NCI-H748 (cell line): ENCODE data around the gene GAK.
"Not testable (repeated sequence)": the region's sequence is repeated elsewhere in the genome, so short reads cannot be mapped to it uniquely, and the experiment has no call there.

Source experiments
- DNase-seq: peaks from one replicate; lab custom pipeline; 2025; ENCODE audit not compliant: unreplicated experiment; lab: John Stamatoyannopoulos, UW

Gene GAK

DNA sequence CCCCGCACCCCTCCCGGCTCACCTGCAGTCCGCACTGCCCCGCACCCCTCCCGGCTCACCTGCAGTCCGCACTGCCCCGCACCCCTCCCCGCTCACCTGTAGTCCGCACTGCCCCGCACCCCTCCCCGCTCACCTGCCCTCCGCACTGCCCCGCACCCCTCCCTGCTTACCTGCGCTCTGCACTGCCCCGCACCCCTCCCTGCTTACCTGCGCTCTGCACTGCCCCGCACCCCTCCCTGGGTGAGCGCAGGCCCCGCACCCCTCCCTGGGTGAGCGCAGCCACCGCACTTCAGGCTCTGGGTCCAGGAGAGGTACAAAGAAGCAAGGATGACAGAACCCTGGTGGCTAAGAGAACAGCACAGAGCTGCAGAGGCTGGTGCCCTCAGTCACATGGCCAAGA lies 4.5 kb downstream of the GAK start:
- DNase-seq, result not testable (repeated sequence)

DNA sequence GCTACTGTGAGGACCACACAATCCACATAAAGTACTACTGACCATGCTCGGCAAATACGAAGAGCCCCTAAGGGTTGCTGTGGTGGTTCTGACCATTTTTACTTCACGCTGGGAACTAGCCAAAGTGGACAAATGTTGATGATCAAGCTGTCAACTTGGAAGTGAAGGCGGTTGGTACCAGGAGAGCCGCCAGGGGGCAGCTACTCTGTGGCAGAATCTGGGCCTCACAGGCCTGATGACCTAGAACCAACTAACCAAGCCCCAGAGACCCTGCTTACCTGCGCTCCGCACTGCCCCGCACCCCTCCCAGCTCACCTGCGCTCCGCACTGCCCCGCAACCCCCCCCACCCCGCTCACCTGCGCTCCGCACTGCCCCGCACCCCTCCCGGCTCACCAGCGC lies 5.6 kb downstream of the GAK start:
- DNase-seq, result no peak

DNA sequence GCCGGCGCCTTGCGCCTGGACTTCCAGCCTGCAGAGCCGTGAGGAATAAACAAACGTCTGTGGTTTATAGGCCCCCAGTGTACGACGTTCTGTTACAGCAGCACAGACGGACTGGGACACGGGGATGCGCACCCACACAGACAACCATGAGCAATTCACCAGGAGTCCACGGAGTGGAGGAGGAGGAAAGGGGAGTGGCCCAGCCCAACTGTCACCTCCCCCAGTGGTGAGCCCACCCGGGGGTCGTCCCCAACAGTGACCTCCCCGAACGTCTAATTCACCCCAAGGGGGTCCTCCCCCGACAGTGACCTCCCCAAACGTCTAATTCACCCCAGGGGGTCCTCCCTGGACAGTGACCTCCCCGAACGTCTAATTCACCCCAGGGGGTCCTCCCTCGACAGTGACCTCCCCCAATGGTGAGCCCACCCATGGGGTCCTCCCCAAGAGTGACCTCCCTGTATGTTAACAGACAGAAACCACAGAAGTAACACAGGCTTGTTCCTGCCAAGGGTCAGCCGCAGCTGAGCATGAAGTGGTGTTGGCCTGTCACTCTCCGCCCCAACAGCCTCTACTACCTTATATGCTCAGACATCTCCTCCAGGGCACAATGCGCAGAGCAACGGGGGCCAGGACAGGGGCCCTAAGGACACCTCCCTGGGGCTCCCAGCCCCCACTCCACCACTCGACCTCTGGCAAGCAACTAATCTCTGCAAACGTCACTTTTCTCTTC lies 6.2 kb downstream of the GAK start:
- no peak for DNase-seq

DNA sequence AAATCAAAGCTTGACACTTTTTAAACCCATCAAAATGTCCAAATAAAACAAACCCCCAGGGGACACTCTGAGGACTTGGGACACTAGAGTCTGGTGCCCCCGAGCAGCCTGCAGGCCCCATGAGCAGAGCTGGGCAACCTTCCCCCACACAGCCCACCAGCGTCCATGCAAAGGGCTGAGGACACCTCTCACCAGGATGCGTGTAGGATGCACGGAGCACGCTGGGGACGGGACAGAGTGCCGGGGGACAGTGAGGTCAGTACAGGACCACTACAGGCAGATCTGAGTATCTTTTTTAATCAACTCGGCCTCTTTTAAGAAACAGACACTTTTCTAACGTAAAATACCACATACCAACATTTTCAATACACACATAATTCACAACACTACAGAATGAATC lies 6.9 kb downstream of the GAK start:
- DNase-seq, result no peak

DNA sequence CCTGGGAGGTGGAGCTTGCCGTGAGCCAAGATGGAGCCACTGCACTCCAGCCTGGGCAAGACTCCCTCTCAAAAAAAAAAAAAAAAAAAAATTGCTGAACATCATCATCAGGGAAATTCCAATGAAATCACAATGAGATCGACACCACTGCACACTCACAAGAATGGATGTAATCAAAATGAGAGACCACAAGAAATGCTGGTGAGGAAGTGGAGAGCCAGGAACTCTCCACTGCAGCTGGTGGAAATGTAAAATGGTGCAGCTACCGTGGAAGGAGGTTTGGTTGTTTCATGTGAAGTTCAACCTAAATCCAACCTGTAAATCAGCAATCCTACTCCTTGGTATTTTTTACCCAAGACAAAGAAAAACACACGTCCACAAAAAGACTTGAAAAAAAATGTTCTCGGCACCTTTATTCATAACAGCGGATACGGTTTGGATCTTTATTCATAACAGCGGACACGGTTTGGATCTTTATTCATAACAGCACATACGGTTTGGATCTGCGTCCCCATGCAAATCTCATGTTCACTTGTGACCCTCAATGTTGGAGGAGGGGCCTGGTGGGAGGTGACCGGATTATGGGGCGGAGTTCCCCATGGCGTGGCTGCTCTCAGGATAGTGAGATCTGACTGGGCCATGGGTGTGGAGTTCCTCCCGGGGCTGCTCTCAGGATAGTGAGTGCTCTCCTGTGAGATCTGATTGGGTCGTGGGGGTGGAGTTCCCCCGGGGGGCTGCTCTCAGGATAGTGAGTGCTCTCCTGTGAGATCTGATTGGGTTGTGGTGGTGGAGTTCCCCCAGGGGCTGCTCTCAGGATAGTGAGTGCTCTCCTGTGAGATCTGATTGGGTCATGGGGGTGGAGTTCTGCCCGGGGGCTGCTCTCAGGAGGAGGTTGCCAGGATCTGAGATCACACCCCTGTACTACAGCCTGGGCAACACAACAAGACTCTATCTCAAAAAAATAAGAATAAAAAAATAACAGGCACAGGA lies 7.7 kb downstream of the GAK start:
- no peak for DNase-seq

DNA sequence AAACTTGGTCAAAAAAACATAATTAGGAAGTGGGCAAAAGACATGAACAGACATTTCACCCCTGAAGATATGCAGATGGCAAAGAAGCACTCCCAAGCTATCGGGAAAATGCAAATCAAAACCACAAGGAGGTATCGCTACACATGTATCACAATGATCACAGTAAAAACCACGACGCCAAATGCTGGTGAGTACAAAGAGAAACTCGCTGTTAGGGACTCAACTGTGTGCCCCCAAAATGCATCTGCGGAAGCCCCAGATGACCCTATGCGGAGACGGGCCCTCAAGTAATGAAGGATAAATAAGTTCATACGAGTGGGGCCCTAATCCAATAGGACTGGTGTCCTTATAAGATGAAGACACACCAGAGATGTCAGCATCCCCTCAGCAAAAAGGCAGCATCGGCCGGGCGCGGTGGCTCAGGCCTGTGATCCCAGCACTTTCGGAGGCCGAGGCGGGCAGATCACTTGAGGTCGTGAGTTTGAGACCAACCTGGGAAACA lies 10.2 kb downstream of the GAK start:
- DNase-seq, result no peak

DNA sequence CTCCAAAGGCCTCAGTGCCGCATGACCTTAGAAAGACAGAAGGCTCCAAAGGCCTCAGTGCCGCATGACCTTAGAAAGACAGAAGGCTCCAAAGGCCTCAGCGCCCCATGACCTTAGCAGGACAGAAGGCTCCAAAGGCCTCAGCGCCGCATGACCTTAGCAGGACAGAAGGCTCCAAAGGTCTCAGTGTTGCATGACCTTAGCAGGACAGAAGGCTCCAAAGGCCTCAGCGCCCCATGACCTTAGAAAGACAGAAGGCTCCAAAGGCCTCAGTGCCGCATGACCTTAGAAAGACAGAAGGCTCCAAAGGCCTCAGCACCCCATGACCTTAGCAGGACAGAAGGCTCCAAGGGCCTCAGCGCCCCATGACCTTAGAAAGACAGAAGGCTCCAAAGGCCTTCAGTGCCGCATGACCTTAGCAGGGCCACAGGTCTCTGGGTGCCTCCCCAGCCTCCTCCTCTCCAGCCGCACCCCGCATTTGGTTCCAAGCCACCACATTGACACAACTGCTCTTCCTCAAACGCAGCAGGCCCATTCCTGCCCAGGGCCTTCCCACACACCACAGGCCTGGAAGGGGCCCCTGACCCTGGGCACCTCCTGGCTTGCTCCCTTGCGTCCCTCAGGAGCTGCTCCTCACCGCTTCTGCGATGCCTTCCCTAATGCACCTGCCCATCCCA lies 13.0 kb downstream of the GAK start:
- DNase-seq, result not testable (repeated sequence)

DNA sequence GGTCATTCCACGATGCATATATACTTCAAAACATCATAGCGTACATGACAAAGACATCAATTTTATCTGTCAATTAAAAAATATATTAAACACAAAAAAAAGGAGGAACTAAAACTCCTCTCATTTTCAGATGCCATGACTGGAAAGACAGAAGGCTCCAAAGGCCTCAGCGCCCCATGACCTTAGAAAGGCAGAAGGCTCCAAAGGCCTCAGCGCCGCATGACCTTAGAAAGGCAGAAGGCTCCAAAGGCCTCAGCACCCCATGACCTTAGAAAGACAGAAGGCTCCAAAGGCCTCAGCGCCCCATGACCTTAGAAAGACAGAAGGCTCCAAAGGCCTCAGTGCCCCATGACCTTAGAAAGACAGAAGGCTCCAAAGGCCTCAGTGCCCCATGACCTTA lies 13.5 kb downstream of the GAK start:
- DNase-seq, result not testable (repeated sequence)

DNA sequence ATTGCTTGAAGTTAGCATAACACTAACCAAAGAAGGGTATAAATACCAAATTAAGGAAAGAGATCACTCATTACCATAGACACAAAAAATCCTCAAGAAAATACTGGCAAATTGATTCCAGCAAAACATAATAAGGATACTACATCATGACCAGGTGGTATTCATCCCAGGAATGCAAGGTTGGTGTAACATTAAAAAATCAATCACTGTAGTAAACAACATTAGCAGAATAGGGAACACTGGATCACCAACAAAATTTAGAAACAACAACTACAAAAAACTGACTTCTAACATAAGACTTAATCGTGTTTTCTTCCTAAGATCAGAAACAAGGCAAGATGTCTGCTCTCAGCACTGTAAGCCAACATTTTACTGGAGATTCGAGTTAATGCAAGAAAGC lies 14.1 kb downstream of the GAK start:
- DNase-seq, result no peak

DNA sequence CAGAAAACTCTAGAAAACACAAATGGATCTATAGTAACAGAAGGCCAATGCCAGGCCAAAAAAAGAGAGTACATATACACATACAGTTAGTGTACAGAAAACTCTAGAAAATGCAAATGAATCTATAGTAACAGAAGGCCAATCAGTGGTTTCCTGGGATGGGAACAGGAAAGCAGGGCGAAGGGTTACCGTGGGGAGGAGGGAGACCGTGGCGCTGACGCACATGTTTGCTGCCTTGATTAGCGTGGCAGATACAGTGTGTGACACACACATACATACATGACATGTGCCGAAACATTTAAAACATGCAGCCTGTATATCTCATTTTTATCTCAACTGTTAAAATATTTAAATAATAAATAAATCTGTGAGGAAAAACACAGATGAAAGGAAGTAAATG lies 14.7 kb downstream of the GAK start:
- DNase-seq, result no peak

DNA sequence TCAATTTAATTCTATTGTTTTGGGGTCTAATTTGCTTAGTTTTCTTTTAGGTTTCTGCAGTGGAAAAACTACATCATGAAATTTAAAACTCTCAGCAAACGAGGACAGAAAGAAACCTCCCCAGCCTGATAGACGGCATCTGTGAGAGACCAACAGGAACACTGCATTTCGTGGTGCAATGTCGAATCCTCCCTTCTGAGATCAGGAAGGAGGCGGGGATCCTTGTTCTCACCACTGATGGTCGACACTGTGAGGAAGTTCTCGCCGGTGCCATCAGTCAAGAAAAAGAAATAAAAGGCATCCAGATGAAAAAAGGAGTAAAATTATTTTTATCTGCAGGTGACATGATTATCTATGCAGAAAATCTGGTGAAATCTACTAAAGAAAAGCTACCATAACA lies 16.5 kb downstream of the GAK start:
- DNase-seq, result no peak

DNA sequence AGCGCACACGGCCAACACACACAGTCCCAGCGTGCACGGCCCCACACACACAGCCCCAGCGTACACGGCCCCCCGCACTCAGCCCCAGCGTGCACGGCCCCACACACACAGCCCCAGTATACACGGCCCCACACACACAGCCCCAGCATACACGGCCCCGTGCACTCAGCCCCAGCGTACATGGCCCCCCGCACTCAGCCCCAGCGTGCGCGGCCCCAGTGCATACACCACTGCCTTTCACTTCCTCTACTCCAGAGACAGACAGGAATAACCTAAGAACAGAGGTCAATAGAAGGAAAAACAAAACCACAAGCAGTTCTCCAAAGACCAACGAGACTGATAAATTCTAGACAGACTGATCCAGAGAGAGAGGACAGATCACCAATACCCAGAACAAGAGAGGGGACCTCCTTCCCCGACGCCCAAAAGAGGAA lies 17.1 kb downstream of the GAK start:
- no peak for DNase-seq

DNA sequence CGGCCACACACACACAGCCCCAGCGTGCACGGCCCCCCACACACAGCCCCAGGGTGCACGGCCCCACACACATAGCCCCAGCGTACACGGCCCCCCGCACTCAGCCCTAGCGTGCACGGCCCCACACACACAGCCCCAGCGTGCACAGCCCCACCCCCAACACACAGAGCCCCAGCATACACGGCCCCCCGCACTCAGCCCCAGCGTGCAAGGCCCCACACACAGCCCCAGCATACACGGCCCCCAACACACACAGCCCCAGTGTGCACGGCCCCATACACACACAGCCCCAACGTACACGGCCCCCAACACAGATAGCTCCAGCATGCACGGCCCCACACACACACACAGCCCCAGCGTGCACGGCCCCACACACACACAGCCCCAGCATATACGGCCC lies 17.6 kb downstream of the GAK start:
- DNase-seq, result no peak

DNA sequence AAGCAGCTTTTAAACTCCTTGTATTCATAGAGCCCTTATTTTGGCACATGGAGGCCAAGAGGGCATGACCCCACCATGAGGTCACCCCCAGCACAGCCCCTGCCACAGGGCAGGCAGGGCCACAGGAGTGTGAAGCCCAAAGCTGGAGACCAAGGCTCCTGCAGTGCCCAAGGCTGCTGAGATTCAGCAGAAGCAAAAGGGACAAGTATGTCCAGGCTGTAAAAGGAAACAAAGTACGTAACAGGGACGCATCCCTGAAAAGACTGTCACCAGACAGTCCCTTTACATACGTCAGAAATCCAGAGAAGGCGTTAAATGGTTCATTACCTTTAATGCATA lies 18.9 kb downstream of the GAK start:
- DNase-seq, result no peak

DNA sequence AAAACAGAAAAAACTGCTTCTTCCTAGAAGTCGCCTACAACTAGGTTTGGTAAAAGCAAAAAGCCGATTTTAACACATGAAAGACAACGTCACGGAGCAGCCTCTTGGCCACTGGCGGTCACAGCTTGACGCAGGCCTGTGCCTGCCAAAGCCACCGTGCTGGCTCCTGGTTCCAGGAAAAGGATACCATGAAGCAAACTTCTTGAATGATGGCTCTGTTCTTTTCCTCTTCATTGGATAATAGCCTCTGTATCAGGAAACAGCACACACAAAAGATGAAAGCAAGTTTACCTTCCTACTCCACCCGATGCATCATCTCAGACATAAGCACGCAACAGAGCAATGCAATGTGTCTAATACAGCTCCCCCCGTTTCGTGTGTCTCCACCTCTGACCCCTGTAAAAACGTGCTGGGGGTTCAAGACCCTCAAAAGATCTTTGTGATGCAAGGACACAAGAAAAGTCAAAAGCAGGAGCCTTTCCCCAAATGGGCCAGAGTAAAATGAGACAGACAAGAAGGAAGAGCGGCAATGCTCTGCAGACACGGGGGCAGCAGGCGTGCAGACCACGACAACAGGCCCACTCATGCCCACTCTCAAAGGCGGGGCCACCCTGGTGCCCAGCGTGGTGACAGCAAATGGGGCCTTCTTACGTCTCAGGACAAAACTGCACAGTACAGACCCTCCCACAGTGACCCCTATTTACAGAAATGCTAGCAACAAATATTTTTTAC lies 19.4 kb downstream of the GAK start:
- no peak for DNase-seq

DNA sequence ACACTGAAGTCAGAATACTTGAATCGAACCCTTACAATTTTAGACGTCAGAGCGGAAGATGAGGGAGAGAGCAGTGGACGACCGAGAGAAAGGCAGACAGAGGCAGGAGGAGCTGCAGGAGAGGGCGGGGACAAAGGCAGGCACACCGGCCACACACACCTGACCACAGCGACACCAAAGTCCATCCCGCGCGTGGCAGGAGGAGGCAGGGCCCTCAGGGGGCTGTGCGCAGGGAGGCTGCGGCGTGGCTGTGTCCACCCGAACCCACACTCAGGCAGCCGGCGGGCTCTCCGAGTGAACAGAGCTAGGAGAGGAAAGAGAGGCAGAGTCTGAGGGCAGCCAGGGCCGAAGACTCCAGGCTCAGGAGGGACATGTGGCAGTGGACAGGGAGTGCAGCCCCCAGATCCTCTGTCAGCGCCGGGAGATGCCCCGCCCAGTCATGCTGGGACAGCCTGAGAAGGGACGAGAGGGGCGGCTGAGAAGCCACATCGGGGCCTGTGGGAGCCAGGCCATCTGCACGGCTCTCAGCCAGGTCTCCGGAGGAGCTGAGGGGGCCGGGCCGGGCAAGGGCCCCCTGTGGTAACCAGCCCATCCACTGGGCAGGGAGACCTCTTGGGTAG lies 20.1 kb downstream of the GAK start:
- no peak for DNase-seq

DNA sequence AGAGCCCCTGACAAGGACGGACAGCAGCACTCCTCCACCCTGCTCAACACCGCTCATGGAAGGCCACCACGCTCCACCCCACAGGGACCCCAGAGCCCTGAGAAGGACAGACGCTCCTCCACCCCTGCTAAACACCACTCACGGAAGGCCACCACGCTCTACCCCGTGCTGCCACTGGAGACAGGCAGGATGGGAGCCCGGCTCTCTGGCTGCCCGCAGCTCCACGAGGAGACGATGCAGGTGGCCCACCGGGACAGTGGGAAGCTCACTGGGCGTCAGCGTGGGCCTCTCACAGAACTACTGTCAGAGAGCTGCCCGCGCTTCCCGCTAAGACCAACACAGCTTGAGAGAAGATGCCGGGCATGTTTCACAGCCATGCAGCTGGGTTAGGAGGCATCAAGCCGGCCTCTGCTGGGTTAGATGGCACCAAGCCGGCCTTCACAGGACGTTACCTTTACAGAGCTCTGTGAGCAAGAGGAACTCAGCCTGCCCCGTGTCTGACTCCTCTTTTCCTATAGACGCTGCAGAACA lies 20.8 kb downstream of the GAK start:
- DNase-seq, result no peak

DNA sequence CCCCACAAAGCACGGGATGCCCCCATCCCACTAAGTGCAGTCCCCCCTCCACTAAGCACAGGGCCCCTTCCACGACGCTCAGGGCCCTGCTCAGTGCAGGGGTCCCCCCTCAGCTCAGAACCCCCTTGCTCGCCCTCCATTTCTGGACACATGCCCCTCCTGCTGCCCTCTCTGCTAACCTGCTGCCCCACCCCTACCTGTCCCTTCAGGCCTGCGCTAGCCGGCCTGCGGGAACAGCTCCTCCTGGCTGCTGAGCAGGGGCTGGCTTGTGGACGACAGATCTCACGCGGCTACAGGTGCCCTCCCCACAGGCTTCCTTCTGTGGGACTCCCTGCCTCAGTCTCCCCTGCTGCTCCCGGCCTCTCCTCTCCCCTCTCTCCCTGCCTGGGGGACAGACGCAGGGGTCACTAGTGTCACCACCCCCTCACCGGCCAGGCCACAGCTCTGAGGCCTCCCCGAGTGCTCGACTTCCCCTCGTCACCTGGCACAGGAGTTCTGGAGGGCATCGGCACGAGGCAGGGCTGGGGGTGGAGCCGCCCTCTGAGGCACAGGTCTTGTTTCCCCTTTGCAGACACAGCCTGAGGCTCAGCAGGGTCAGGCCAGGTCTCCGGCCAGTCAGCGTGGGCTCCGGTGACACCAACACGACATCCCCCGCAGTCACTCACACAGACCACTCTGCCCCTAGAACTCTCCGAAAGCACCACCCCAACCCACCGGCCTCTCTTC lies 21.6 kb downstream of the GAK start:
- no peak for DNase-seq

DNA sequence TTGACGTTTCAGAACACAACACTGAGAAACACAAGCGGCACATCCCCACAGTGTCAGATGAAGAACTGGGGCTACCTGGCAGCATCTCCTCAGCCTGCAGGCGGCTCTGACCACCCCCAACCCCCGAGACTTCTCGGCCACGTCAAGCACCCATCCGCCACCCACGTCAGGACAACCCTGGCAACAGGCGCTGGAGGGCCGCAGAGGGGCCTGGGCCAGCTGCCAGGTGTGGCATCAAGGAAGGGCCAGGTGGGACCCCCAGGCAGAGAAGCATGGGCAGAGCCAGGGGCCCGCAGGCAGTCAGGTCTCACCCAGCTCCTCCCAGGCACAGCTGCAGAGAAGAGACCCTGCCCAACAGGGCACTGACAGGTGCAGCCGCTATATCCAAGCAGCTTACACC lies 22.3 kb downstream of the GAK start:
- no peak for DNase-seq
